Breast epithelium (tissue), 3 donors: ENCODE results near the gene SLC38A10.

Experiments
- POLR2A ChIP-seq: fragments of 450-650 bp; IDR thresholded peaks from one replicate; pipeline ENCODE4 v1.6.1; 2016; ENCODE audit warnings: antibody characterized with exemption, mild to moderate bottlenecking, moderate library complexity
- TF ChIP-seq, protein P1 (sequence below), 3 donors: fragments of 450-650 bp; IDR thresholded peaks; one replicate each; pipeline ENCODE4 v1.5.1; 2016 to 2017; ENCODE audit warnings: antibody characterized with exemption in 3 of 3, mild to moderate bottlenecking in 3 of 3, moderate library complexity in 3 of 3

DNA sequence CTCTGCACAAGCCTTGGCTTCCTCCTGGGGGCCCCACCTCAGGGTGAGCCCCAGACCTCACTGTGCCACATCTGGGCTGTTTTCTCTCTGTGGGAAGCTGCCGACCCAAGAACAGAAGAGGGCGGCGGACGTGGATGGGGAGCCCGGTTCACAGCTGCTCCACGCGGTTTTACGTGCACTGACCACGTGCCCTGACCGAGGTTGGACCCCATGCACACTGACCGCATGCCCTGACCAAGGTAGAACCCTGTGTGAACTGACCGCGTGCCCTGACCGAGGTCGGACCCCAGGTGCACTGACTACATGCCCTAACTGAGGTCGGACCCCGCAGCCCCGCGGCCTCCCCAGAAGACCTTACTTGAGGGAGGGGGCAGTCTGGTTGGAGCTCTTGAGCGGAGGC lies 92.0 kb downstream of the SLC38A10 start:
- TF ChIP-seq, protein P1, sequence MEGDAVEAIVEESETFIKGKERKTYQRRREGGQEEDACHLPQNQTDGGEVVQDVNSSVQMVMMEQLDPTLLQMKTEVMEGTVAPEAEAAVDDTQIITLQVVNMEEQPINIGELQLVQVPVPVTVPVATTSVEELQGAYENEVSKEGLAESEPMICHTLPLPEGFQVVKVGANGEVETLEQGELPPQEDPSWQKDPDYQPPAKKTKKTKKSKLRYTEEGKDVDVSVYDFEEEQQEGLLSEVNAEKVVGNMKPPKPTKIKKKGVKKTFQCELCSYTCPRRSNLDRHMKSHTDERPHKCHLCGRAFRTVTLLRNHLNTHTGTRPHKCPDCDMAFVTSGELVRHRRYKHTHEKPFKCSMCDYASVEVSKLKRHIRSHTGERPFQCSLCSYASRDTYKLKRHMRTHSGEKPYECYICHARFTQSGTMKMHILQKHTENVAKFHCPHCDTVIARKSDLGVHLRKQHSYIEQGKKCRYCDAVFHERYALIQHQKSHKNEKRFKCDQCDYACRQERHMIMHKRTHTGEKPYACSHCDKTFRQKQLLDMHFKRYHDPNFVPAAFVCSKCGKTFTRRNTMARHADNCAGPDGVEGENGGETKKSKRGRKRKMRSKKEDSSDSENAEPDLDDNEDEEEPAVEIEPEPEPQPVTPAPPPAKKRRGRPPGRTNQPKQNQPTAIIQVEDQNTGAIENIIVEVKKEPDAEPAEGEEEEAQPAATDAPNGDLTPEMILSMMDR (IDR thresholded peaks at IDR 0.05) = no peak
- no peak for TF ChIP-seq POLR2A
